Measurements from ENCODE around the gene PARP12.

- TF ChIP-seq CTCF (IDR thresholded peaks at IDR 0.05), result no peak
- no peak for TF ChIP-seq POLR2A (IDR thresholded peaks at IDR 0.05)
- TF ChIP-seq EP300 (IDR thresholded peaks at IDR 0.05), result no peak
Observed at GRCh38 chr7:140003913-140004382, 58.8 kb downstream of the PARP12 start.

All from ovary (tissue), 3 donors.